Left ventricle myocardium inferior (tissue), 1 donor: ENCODE results near the gene MYRIP. TPM values are rescaled to one million over a fixed set of nuclear protein-coding genes. Genes with fewer than 3 reads are reported as not detected.

Experiments used
- DNase-seq: peaks from one replicate; pipeline ENCODE4 v3.0.0-alpha.2; 2020
- H3K27ac ChIP-seq: fragments of 200-600 bp; replicated peaks from 2 replicates; pipeline ENCODE4 v1.8.0; 2021
- H3K27me3 ChIP-seq: fragments of 200-600 bp; 2 replicates; pipeline ENCODE4 v1.8.0; 2021; ENCODE audit warnings: low read depth
- H3K36me3 ChIP-seq: fragments of 200-600 bp; 2 replicates; pipeline ENCODE4 v1.8.0; 2021
- H3K4me1 ChIP-seq: fragments of 200-600 bp; 2 replicates; pipeline ENCODE4 v1.8.0; 2021
- H3K4me3 ChIP-seq: fragments of 200-600 bp; 2 replicates; pipeline ENCODE4 v1.8.0; 2021; ENCODE audit warnings: mild to moderate bottlenecking, moderate library complexity
- H3K9me3 ChIP-seq: fragments of 200-600 bp; replicated peaks from 2 replicates; pipeline ENCODE4 v1.8.0; 2021
- intact Hi-C: fragments of 100-400 bp; cut with micrococcal nuclease; formaldehyde crosslinking; loops from one replicate; pipeline ENCODE4 v1.11.0; 2022
- total RNA-seq: library from RNA; stranded (reverse); fragmentation: NEBNext Ultra II Directional; extraction: Animal tissue kit (Norgen Biotek cat#: 25700); gene quantifications from one replicate; pipeline ENCODE4 v1.2.1, GENCODE V29; 2021
- TF ChIP-seq, protein P1 (sequence below): fragments of 200-600 bp; IDR thresholded peaks from 2 replicates; pipeline ENCODE4 v1.8.0; 2021; ENCODE audit warnings: antibody characterized with exemption, mild to moderate bottlenecking, borderline replicate concordance
- donor health status: DM: no; HTN: yes; CAD: no; lungs with severe emphysema.

Gene MYRIP
- total RNA-seq, 1 donor from 2014 or later, result 1.5 TPM

GRCh38 chr3:39900462-39901002 is 91.1 kb downstream of the MYRIP start:
- Histone ChIP-seq H3K27me3 (no peaks in the 10 kb centered on the region), H3K9me3 (no peaks in the 10 kb centered on the region), H3K4me1 (no peaks in the 10 kb centered on the region), H3K27ac (no peak overlapping the region), H3K36me3 (no peaks in the 10 kb centered on the region), H3K4me3 (no peak overlapping the region)
- TF ChIP-seq, protein P1, sequence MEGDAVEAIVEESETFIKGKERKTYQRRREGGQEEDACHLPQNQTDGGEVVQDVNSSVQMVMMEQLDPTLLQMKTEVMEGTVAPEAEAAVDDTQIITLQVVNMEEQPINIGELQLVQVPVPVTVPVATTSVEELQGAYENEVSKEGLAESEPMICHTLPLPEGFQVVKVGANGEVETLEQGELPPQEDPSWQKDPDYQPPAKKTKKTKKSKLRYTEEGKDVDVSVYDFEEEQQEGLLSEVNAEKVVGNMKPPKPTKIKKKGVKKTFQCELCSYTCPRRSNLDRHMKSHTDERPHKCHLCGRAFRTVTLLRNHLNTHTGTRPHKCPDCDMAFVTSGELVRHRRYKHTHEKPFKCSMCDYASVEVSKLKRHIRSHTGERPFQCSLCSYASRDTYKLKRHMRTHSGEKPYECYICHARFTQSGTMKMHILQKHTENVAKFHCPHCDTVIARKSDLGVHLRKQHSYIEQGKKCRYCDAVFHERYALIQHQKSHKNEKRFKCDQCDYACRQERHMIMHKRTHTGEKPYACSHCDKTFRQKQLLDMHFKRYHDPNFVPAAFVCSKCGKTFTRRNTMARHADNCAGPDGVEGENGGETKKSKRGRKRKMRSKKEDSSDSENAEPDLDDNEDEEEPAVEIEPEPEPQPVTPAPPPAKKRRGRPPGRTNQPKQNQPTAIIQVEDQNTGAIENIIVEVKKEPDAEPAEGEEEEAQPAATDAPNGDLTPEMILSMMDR, result no peak
- intact Hi-C loops, result no loop called here
- DNase-seq, result no peak

- no peak overlapping the region for H3K4me3 ChIP-seq
- intact Hi-C loops, result no loop called here
- H3K9me3 ChIP-seq, result no peaks in the 10 kb centered on the region
- no peaks in the 10 kb centered on the region for H3K36me3 ChIP-seq
- H3K27me3 ChIP-seq, result no peaks in the 10 kb centered on the region
- TF ChIP-seq, protein P1, result no peak
- no peak for DNase-seq
- peaks cover 9% of the 10 kb centered on the region for H3K4me1 ChIP-seq
- H3K27ac ChIP-seq, result no peak overlapping the region
Measured at GRCh38 chr3:39903253-39903652, 93.8 kb downstream of the MYRIP start.

GRCh38 chr3:39905788-39906187 is 96.4 kb downstream of the MYRIP start:
- peaks cover 12% of the 10 kb centered on the region for H3K4me1 ChIP-seq
- no peak overlapping the region for H3K27ac ChIP-seq
- no peak for DNase-seq
- H3K9me3 ChIP-seq, result no peaks in the 10 kb centered on the region
- TF ChIP-seq, protein P1, result no peak
- intact Hi-C loops, result no loop called here
- H3K4me3 ChIP-seq, result no peak overlapping the region
- H3K36me3 ChIP-seq, result no peaks in the 10 kb centered on the region
- H3K27me3 ChIP-seq, result no peaks in the 10 kb centered on the region

DNA sequence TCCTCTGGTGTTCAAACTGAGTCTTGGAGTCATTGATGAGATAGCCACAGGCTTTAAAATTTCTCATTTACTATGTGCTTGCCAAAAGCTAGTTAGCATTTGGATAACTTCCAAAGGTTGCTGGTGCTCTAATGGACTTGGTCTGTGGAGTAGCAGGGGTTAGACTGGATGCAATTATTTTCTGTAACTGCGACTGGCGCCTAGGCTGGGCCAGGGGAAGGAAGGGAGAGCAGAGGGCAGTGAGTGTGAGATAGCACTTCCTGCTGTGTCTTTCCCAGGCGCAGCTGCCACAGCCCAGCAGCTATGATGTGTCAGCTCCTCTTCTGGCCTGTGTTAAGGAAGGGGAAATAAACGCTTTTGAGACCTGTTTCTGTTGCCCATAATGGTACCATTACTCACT is 98.6 kb downstream of the MYRIP start:
- peak; percentile 17 for DNase-seq
- TF ChIP-seq, protein P1, result no peak
- no peaks in the 10 kb centered on the region for H3K36me3 ChIP-seq
- no peaks in the 10 kb centered on the region for H3K27me3 ChIP-seq
- H3K4me3 ChIP-seq, result no peak overlapping the region
- peak overlapping the region; percentile 36 for H3K27ac ChIP-seq
- H3K9me3 ChIP-seq, result no peaks in the 10 kb centered on the region
- intact Hi-C loops, result no loop called here
- H3K4me1 ChIP-seq, result peaks cover 17% of the 10 kb centered on the region

DNA sequence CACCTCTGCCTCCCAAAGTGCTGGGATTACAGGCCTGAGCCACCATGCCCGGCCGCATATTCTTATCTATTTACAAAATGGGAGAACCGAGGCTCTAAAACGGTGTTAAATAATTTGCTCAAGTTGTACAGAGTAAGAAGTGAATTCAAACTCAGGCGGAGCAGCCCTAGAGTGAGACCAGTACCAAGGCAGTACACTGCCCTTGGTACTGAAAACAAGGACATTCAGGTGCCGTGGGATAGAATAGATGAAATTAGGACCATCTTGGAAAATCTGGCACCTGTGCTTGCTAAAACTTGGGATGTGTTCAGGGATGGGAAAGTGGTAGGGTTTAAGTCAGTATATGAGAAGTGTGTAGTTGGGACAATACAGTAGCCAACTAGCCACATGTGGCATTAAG is 100.7 kb downstream of the MYRIP start:
- Histone ChIP-seq H3K9me3 (no peaks in the 10 kb centered on the region), H3K27me3 (no peaks in the 10 kb centered on the region), H3K27ac (no peak overlapping the region), H3K4me1 (peaks cover 17% of the 10 kb centered on the region), H3K36me3 (no peaks in the 10 kb centered on the region), H3K4me3 (no peak overlapping the region)
- TF ChIP-seq, protein P1, result no peak
- intact Hi-C loops, result no loop called here
- DNase-seq, result no peak
